ENCODE data around the gene ZFP64. TPM values are rescaled to one million over a fixed set of nuclear protein-coding genes. Genes with fewer than 3 reads are reported as not detected.
"Not testable (repeated sequence)": the region's sequence is repeated elsewhere in the genome, so short reads cannot be mapped to it uniquely, and the experiment has no call there.

ZFP64 gene
- total RNA-seq, 4 donors from 2014 or later, result 5.4 to 23.4 (median 11.2) TPM

DNA sequence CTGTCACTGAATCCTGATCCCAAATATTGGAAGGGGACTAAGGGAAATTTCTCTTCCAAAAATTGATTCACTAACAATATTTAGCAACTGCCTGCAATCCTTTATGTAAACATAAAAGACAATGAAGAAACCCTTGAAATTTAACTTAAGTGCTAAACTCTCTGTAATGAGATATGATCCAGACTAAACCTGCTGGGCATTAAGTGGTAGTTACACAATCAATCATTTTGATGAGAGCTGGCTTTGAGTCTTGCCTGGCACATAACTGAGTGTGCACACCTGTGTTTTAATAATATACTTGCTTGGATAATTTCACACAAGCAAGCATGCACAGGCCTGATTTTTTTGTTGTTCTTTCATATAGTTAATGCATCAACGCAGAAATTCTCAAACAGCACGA is 9.8 kb upstream of the ZFP64 start:
- H3K4me1 ChIP-seq, result no peaks in the 10 kb centered on the region
- TF ChIP-seq POLR2A (IDR thresholded peaks at IDR 0.05), result no peak
- TF ChIP-seq, protein P1, sequence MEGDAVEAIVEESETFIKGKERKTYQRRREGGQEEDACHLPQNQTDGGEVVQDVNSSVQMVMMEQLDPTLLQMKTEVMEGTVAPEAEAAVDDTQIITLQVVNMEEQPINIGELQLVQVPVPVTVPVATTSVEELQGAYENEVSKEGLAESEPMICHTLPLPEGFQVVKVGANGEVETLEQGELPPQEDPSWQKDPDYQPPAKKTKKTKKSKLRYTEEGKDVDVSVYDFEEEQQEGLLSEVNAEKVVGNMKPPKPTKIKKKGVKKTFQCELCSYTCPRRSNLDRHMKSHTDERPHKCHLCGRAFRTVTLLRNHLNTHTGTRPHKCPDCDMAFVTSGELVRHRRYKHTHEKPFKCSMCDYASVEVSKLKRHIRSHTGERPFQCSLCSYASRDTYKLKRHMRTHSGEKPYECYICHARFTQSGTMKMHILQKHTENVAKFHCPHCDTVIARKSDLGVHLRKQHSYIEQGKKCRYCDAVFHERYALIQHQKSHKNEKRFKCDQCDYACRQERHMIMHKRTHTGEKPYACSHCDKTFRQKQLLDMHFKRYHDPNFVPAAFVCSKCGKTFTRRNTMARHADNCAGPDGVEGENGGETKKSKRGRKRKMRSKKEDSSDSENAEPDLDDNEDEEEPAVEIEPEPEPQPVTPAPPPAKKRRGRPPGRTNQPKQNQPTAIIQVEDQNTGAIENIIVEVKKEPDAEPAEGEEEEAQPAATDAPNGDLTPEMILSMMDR (IDR thresholded peaks at IDR 0.05), result no peak
- H3K27ac ChIP-seq, result no peak overlapping the region
- H3K4me3 ChIP-seq, result no peak overlapping the region
- no peaks in the 10 kb centered on the region for H3K27me3 ChIP-seq
- no peaks in the 10 kb centered on the region for H3K9me3 ChIP-seq
- intact Hi-C loops (cut with DNase I; ENCODE audit: low total_unique reads), result no loop called here
- H3K36me3 ChIP-seq, result no peaks in the 10 kb centered on the region
- no peak for DNase-seq

DNA sequence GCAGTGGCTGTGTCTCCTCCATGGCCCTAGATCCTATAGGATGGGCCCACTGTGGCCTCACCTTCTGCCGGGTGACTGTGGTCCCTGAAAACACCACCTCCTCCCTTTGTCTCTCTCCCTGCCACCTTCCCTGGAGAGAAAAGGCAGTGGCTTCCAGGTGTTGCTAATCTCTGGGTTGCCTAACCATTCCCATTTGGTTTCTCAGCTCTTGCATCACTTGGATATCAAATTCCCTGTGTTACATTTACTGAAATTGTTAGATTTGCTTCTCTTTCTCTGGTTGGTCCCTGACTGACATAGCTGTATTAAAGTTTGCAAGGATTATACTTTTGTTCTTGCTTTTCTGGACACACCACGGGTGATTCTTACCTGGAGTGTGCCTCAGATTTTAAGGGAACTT is 9.3 kb upstream of the ZFP64 start:
- Histone ChIP-seq H3K36me3 (no peaks in the 10 kb centered on the region), H3K27ac (no peak overlapping the region), H3K4me3 (no peak overlapping the region), H3K27me3 (no peaks in the 10 kb centered on the region), H3K4me1 (no peaks in the 10 kb centered on the region), H3K9me3 (no peaks in the 10 kb centered on the region)
- TF ChIP-seq, protein P1 (IDR thresholded peaks at IDR 0.05), result no peak
- no peak for TF ChIP-seq POLR2A (IDR thresholded peaks at IDR 0.05)
- intact Hi-C loops (cut with DNase I; ENCODE audit: low total_unique reads), result no loop called here
- no peak for DNase-seq

DNA sequence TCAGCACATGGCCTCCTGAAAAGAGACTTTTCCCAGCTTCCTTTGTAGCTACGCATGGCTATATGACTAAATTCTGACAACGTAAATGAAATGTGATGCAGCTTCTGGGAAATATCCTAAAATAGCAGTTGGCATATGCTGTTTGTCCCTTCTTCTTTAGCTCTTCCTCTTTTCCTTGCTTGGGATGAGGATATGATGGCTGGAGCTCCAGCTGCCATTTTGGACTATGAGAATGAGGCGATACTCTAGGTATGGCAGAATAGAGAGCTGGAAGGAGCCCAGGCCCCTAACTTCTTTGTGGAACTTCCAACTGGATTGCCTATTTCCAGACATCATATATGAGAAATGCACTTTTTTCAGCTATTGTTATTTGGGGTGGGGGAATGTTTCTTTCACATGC is 5.3 kb upstream of the ZFP64 start:
- H3K4me3 ChIP-seq, result no peak overlapping the region
- no peaks in the 10 kb centered on the region for H3K4me1 ChIP-seq
- H3K9me3 ChIP-seq, result no peaks in the 10 kb centered on the region
- DNase-seq, result no peak
- H3K27ac ChIP-seq, result no peak overlapping the region
- H3K27me3 ChIP-seq, result no peaks in the 10 kb centered on the region
- no peaks in the 10 kb centered on the region for H3K36me3 ChIP-seq
- intact Hi-C loops (cut with DNase I; ENCODE audit: low total_unique reads), result no loop called here
- TF ChIP-seq POLR2A (IDR thresholded peaks at IDR 0.05), result no peak
- TF ChIP-seq, protein P1 (IDR thresholded peaks at IDR 0.05), result no peak

DNA sequence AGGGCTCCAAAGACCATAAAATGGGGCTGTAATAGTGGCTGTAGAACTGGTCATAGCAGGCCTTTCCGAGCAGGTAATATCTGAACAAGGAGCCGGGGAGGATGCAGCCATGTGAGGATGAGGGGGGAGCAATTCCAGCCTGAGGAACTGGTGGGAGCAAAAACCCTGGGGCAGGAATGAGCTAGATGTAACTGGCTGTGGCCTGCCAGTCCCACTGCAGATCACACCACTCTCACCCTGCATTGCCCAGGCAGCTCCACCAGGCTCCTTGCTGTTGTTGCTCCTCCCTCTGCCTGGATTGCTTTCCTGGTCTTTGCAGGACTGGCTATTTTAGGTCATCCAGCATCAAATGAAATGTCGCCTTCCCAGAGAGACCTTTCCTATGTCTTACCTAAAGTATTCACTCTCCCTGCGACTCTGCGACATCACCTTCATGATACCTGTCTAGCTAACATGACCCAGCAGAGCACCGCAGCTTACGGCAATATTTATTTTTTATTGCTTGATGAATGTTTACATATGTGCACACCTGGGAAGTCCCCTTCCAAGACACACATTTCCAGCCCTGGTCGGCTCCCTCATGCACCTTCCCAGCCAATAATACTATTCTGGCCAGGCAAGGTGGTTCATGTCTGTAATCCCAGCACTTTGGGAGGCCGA is 2.4 kb upstream of the ZFP64 start:
- no peaks in the 10 kb centered on the region for H3K4me1 ChIP-seq
- H3K27me3 ChIP-seq, result no peaks in the 10 kb centered on the region
- H3K4me3 ChIP-seq, result no peak overlapping the region
- no peak for DNase-seq
- H3K27ac ChIP-seq, result no peak overlapping the region
- intact Hi-C loops (cut with DNase I; ENCODE audit: low total_unique reads), result no loop called here
- no peaks in the 10 kb centered on the region for H3K9me3 ChIP-seq
- no peaks in the 10 kb centered on the region for H3K36me3 ChIP-seq
- TF ChIP-seq, protein P1 (IDR thresholded peaks at IDR 0.05), result no peak
- no peak for TF ChIP-seq POLR2A (IDR thresholded peaks at IDR 0.05)

DNA sequence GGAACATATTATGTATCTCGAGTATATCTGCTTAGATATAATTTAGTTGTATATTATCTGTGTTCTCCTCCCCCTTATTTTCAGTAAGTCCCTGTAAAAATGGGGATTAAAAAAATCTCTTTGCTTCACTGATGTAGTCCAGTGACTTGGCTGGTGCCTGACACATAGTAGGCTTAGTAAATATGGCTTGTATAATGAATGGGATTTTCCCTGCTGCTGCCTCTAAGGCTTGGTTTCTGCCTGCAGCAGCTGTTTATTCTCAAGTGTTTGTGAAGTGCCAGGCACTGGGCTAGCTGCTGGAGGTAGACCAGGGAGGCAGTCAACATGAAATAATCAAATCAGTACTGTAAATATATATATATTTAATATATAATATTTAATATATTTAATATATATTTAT is 1.6 kb upstream of the ZFP64 start:
- Histone ChIP-seq H3K9me3 (no peaks in the 10 kb centered on the region), H3K36me3 (no peaks in the 10 kb centered on the region), H3K4me1 (no peaks in the 10 kb centered on the region), H3K4me3 (no peak overlapping the region), H3K27me3 (no peaks in the 10 kb centered on the region), H3K27ac (no peak overlapping the region)
- intact Hi-C loops (cut with DNase I; ENCODE audit: low total_unique reads), result no loop called here
- TF ChIP-seq POLR2A (IDR thresholded peaks at IDR 0.05), result no peak
- TF ChIP-seq, protein P1 (IDR thresholded peaks at IDR 0.05), result no peak
- no peak for DNase-seq

DNA sequence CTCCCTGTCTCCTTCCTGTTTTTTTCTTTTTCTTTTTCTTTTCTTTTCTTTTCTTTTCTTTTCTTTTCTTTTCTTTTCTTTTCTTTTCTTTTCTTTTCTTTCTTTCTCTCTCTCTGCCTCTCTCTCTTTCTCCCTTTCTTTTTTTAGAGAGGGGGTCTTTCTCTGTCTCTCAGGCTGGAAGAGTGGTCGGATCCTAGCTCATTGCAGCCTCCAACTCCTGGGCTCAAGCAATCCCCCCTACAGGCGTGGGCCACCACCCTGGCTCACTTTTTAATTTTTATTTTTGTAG is 1.1 kb upstream of the ZFP64 start:
- Histone ChIP-seq H3K4me3 (peak overlapping the region in 1 of 2 donors; percentile 84), H3K27ac (peak overlapping the region in 1 of 2 donors; percentile 90)
- DNase-seq; H3K9me3 ChIP-seq; H3K27me3 ChIP-seq; H3K36me3 ChIP-seq; intact Hi-C loops (cut with DNase I; ENCODE audit: low total_unique reads); H3K4me1 ChIP-seq: not testable (repeated sequence)
